Stimulated activated CD8-positive, alpha-beta memory T cell treated with anti-CD3 and anti-CD28 coated beads, Interleukin-15, amount 100 ng/mL, for 48 hours (primary cell): Measurements from ENCODE around the gene ARHGAP20.

Source experiments
- DNase-seq, 2 donors: peaks; one replicate each; pipeline ENCODE4 v3.0.0-alpha.2; 2020; ENCODE audit warnings: low read depth in 2 of 2

Gene ARHGAP20

DNA sequence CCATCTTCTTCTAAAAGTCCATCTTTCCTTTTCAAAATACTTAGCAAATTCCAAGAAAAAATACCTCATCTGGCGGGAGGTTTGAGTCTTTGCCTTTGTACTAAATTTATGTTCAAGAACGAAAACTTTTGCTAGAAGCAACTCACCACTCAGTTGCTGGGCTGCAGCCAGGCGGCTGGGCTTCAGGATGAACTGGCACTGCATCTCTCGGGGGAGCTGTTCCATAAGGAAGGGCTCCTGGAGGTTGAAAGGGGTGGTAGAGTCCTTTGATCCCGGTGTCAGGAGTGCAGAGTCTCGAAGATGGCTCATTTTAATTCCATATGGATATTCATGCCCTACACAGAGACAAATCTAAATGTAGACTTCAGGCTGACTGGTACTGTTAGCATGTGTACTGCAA is 105.8 kb downstream of the ARHGAP20 start:
- no peak for DNase-seq

DNA sequence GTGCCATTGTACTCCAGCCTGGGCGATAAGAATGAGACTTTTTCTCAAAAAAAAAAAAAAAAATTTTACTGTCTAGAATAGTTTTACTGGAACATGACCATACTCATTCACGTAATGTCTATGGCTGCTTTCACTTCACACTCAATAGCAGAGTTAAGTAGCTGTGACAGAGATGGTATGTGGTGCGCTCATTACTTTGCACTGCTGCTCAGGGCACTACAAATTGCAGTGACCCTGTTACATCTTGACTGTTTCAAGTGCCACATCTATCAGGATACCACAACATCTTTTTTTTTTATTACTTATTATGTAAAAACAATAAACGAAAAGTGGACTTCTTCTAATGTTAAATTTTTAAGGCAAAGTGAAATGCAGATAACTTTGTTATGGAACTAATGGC is 110.3 kb downstream of the ARHGAP20 start:
- no peak for DNase-seq

- DNase-seq: no peak
Observed at GRCh38 chr11:110600322-110600721, 111.9 kb downstream of the ARHGAP20 start.

- DNase-seq: no peak
Observed at GRCh38 chr11:110599207-110599606, 113.0 kb downstream of the ARHGAP20 start.

DNA sequence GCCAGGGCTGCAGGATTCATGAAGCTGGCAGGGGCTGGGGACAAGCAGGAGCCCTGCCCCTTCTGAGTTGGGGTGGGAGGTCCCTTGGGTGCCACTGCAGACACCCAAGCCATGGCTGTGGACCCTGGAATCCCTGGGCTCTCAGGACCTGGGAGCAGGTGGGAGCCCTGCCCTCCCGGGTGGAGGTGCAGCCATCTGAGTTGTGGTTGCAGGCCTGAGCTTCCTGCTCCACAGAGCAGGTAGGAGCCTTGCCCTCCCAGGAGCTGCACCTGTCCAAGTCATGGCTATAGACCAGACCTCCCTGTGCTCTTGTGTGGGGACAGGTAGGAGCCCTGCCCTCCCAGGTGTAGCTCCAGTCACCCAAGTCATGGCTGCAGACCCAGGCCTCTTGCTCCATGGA is 113.5 kb downstream of the ARHGAP20 start:
- no peak for DNase-seq

- DNase-seq: no peak
Observed at GRCh38 chr11:110587972-110588371, 124.3 kb downstream of the ARHGAP20 start.

- no peak for DNase-seq
Observed at GRCh38 chr11:110587129-110587528, 125.1 kb downstream of the ARHGAP20 start.

GRCh38 chr11:110584150-110584549 is 128.1 kb downstream of the ARHGAP20 start:
- DNase-seq: no peak

DNA sequence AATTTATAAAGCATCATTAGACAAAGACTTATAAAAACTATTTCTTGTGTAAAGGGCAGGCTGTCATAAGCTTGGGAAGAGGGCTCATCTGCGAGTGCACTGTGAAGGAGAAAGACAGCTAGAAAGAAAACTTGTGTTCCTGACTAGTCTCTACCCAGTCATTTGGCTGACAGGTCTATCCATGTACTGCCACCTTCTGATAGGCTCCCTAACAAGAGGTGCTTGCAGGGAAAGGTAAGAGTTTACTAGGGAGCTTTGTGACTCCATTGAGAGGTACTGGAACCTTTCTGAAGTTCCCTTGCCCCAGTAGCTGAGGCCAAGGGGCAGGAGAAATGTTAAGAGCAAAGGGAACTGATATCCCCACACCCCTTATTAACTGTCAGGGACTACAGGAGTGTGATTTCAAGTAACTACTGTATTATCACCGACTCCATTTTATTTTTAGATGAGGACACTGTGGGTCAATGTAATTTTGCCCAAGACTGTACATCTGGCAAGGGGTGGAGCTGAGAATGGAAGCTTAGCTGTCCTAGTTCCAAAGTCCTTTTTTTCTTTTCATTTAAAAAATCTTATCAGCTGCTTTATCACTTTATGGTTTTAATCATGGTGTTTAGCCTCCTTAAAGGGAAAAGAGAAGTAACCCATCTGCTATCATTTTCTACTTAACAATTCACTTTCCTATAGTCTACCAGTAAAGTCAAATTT is 129.4 kb downstream of the ARHGAP20 start:
- DNase-seq: no peak

GRCh38 chr11:110580571-110580970 is 131.7 kb downstream of the ARHGAP20 start:
- DNase-seq: no peak

DNA sequence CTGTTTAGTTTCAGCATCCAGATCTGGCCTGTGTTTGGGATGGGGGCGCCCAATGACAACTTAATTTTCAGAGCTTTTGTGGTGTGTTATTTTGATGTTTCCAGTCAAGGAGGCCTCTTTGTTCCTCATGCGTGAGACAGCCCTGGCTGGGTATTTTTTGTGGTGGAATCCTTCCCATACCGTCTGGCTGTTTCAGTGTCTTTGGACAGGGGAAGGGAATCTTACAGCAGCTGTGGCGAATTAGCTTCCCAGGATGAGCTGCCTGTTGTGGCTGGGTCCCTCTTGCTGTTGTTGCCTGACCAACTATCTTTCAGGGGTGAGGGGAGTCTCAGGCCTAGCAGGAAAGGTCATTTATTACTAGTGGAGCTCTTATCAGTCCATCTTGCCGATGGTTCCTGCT is 138.8 kb downstream of the ARHGAP20 start:
- no peak for DNase-seq

- no peak for DNase-seq
Observed at GRCh38 chr11:110571081-110571720, 141.0 kb downstream of the ARHGAP20 start.

DNA sequence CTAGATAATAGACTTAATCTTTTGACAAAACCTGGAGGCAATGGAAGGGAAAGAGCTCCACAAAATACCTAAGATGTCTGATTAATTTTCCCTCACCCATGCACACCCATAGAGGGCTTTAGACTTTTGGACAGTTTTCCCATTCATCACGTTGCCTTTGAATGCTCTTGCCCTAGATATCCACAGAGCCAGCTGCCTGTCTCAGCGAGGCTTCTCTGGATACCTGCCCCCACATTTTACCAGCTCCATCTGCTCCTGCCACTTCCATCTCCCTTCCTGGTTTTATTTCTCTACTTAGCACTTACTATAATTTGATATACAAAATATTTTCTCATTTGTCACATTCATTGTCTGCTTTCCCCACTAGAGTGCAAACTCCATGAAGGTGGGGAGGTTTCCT is 145.7 kb downstream of the ARHGAP20 start:
- no peak for DNase-seq

DNA sequence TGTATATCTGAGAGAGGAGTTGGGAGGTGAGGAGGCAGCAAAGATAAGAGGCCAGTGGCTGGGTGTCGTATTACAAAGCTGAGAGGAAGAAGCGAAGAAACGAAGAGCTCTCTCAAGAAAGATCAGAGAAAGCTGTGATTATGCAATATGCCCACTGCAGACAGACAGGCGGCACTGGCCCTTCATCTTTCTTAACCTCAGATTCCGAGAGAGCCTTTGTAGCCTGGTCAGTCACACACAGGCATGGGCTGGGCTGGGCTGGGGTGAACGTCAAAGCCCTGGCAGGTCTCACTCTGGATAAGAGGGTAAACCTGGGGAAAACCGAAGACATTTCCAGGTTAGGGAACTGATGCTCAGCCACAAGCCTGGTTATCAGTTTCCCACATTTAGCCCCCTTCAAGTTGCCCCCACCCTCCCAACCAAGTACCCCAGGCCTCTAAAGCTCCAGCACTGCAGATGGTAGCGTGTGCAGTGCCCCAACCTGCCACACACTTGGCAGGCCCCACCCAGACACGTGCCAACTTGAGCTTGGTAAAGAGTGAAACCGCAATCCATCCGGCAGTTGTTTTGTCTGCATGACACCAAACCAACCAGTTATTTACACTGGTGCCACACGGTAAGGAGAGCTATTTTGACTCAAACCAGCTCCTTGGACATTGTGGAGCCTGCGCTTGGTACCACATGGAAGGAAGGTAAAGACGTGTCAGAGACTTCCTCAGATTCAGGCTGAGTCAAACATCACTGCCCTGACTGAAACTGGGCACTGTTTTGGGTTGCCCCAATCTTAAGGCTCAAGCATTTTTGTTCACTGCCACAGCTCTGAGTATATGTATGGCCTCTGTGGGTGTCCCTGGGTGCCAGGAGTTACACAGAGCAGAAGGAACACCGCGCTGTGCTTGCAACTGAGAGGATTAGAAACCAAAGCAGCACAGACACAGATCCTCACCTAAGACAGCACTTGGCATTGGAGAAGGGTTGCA is 146.6 kb downstream of the ARHGAP20 start:
- DNase-seq: no peak

GRCh38 chr11:110564676-110565356 is 147.4 kb downstream of the ARHGAP20 start:
- DNase-seq: no peak

GRCh38 chr11:110544779-110545178 is 167.5 kb downstream of the ARHGAP20 start:
- DNase-seq: no peak

DNA sequence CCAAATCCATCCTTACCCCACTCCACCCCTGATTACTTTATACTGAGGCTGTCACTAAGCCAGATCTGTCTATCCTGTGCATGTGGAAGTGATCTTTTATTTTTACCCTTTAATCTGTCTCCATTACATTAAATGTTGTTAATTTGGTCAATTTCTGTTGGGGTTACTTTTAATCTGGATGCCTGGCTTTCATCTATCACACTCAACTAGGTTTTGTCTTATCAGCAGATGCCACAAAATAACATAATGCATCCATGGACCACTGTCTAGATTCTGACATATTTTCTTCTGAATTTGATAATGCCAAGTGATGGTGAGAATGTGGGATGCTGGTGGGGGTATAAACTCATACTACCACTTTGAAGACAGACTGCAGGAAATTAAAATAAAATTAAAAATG is 174.1 kb downstream of the ARHGAP20 start:
- DNase-seq: no peak

DNA sequence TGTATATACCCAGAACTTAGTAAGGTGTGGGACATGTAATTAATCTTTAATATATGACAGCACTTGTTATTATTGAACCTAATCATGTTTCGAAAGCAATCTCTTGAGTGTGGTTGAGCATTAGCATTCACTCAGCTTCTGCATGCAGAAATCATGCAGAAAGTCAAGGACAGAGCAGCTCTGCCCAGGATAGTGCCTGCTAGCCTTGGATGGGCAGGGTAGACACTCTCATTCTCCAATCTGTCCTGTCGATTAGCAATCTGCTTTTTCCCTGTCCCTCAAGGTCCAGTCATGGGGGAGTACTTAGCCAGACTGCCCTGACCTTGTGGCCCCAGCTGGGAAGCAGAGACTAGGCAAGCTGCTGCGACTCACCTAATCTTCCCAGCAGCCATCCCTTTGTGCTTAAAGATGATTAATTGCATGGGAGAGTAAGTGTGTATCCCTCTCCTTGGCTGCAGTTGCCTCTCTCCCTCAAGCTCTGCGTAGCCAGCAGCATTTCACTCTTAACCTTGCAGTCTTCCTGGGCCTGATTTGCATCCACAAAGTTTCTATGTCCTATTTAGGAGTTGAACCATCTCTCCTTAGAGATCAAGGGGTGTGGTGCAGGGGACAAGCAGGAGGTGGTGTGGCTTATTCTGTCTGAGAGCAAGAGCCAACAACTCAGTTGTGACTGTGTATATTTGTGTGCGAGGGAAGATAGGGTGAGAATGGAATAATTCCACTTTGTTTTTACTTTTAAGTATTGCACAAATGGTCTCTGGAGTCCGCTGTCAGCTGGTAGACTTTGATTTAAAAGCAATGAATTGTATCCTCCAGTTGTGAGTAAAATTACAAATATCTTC is 181.1 kb downstream of the ARHGAP20 start:
- no peak for DNase-seq

- no peak for DNase-seq
Observed at GRCh38 chr11:110529043-110529442, 183.2 kb downstream of the ARHGAP20 start.

- no peak for DNase-seq
Observed at GRCh38 chr11:110527146-110527545, 185.1 kb downstream of the ARHGAP20 start.
